OCI-LY3 (cell line): ENCODE data around the gene ACSF2.

Experiments
- CTCF ChIP-seq: fragments of 200-600, 300-600 bp; sonication (generic); IDR thresholded peaks from 2 replicates; pipeline ENCODE4 v1.5.1; 2014; ENCODE audit warnings: antibody characterized with exemption, low read length, low read depth
- EZH2phosphoT487 ChIP-seq: fragments of 200-600 bp; shearing (Covaris generic); IDR thresholded peaks from 2 replicates; pipeline ENCODE4 v1.6.1; 2018; ENCODE audit warnings: antibody characterized with exemption, mixed run types, low read depth

GRCh38 chr17:50429793-50430192 lies 3.8 kb downstream of the ACSF2 start:
- no peak for TF ChIP-seq CTCF
- no peak for TF ChIP-seq EZH2phosphoT487
